Stromal cell of bone marrow (primary cell): Measurements from ENCODE around the gene ATIC.
"Not testable (repeated sequence)": the region's sequence is repeated elsewhere in the genome, so short reads cannot be mapped to it uniquely, and the experiment has no call there.

ENCODE experiments used
- DNase-seq: peaks from one replicate; pipeline ENCODE4 v3.0.0-alpha.2; 2012; ENCODE audit warnings: low read depth

Gene ATIC

GRCh38 chr2:215315301-215315700, 3.4 kb downstream of the ATIC start:
- no peak for DNase-seq

- no peak for DNase-seq
Measured at GRCh38 chr2:215316336-215316735, 4.5 kb downstream of the ATIC start.

- no peak for DNase-seq
Measured at GRCh38 chr2:215319500-215319899, 7.6 kb downstream of the ATIC start.

- DNase-seq: no peak
Measured at GRCh38 chr2:215320102-215320501, 8.2 kb downstream of the ATIC start.

GRCh38 chr2:215320679-215321078, 8.8 kb downstream of the ATIC start:
- DNase-seq: no peak

GRCh38 chr2:215324811-215325210, 13.0 kb downstream of the ATIC start:
- no peak for DNase-seq

GRCh38 chr2:215328066-215328465, 16.2 kb downstream of the ATIC start:
- DNase-seq: no peak

- no peak for DNase-seq
Measured at GRCh38 chr2:215332872-215333595, 21.2 kb downstream of the ATIC start.

GRCh38 chr2:215338883-215339679, 27.2 kb downstream of the ATIC start:
- no peak for DNase-seq

- no peak for DNase-seq
Measured at GRCh38 chr2:215347878-215348277, 36.0 kb downstream of the ATIC start.

GRCh38 chr2:215352602-215353001, 40.7 kb downstream of the ATIC start:
- no peak for DNase-seq

GRCh38 chr2:215354771-215355695, 43.2 kb downstream of the ATIC start:
- no peak for DNase-seq

- no peak for DNase-seq
Measured at GRCh38 chr2:215355801-215356200, 43.9 kb downstream of the ATIC start.

GRCh38 chr2:215356334-215356947, 44.6 kb downstream of the ATIC start:
- DNase-seq: no peak

- no peak for DNase-seq
Measured at GRCh38 chr2:215356948-215357461, 45.1 kb downstream of the ATIC start.

GRCh38 chr2:215357660-215358059, 45.8 kb downstream of the ATIC start:
- DNase-seq: no peak

GRCh38 chr2:215358312-215358845, 46.5 kb downstream of the ATIC start:
- no peak for DNase-seq

GRCh38 chr2:215358891-215359575, 47.2 kb downstream of the ATIC start:
- DNase-seq: no peak

GRCh38 chr2:215359576-215359922, 47.7 kb downstream of the ATIC start:
- no peak for DNase-seq

GRCh38 chr2:215360059-215360458, 48.2 kb downstream of the ATIC start:
- DNase-seq: not testable (repeated sequence)

GRCh38 chr2:215360596-215360995, 48.7 kb downstream of the ATIC start:
- no peak for DNase-seq
